Measurements from ENCODE around the gene PRKAG3.
"Not testable (repeated sequence)": the region's sequence is repeated elsewhere in the genome, so short reads cannot be mapped to it uniquely, and the experiment has no call there.

PRKAG3 gene

DNA sequence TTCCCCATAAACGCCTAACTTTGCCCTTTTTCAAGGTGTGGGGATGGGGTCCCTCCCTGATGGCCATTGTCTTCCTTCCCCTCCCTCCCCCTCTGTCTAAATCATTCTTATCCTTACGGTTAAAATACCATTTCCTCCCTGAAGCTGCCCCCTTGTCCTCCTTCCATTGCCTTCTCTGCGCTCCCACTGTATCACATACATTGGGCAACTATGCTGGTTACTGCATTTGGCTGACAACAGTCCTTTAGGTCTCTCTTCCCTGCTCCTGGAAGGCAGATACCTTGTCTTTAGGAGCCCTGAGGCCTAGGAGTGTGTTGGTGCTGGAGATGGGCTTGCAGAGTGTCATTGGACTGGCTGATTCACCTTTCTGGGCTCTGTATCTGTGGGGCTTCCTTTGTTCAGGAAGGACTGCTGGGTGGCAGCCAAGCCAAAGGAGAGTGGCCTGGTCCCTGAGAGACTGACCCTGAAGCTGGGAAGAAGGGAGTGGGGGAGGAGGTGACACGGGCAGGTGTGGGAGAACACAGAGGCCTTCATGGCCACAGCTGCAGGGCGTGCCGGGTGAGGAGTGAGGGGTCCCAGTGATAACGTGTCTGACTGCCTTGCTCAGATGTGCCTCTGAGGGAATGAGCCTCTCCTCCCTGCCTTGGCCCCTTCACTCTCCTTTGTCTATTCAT is 30.2 kb upstream of the PRKAG3 start:
- no peak for DNase-seq (ENCODE audit: low spot score)

DNA sequence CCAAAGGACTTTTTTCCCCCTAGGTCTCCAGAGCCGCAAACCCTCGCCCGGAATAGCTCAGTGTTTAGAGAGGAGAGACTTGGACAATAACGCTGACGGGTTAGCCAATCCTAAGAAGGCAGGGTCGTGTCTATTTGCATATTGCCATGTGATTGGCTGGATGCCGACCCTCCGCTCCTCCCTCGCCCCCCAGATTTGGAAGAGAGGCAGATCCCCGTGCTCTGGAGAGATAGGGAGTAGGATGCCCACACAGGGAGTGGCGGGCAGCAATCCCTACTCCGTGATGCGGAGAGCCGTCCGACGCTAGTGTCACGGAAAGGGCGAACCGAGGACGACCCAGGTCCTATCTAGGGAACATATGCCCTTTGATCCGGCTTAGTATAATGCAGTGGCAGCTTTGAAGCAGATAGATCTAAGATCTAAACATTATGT is 29.4 kb upstream of the PRKAG3 start:
- no peak for DNase-seq (ENCODE audit: low spot score)

- DNase-seq (ENCODE audit: low spot score) = no peak
Observed at GRCh38 chr2:218859988-218860831, 28.6 kb upstream of the PRKAG3 start.

- no peak for DNase-seq (ENCODE audit: low spot score)
Observed at GRCh38 chr2:218859556-218859987, 28.0 kb upstream of the PRKAG3 start, which contains the start of gene WNT6. Gene WNT6, plus strand, starts transcription at chr2:218859805. Its CDS starts 233 bp downstream, at chr2:218860038.

- no peak for DNase-seq (ENCODE audit: low spot score)
Observed at GRCh38 chr2:218858671-218859555, 27.3 kb upstream of the PRKAG3 start.

- DNase-seq (ENCODE audit: low spot score) = no peak
Observed at GRCh38 chr2:218858138-218858445, 26.5 kb upstream of the PRKAG3 start.

DNA sequence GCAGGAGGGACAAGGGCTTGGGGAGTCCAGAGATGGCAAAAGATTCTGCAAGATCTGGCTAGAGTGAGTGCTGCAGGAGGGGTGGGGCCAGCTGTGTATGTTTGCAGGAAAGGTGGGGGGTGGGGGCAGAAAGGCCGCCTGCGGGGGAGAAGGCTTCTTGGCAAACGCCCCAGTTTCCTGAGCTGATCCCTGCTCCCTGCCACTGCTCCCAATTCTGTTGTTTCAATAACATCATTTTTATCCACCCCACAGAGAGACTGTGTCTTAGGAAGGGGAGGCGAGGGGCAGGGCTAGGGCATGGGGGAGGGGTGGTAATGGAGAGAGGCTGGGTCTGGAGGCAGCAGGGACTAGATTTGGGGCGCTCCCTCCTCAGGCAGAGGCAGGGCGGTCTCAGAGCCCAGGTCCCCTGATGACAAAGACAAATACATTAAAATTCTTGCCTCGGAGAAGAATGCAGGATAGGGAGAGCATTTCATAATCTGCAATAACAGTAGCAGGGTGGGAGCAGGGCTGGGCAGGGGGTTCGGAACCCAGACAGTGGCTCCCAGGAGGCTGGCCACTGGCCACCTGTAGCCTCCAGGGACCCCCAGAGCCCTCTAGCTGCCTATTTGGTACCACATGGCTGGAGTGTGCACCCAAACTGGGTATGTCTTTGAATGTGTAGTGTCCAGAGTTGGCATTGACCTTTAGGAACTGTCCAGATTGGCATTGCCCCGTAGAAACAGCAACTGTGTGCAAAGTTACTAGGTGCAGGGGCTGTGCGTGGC is 26.0 kb upstream of the PRKAG3 start:
- no peak for DNase-seq (ENCODE audit: low spot score)

GRCh38 chr2:218856896-218857243 is 25.3 kb upstream of the PRKAG3 start:
- no peak for DNase-seq (ENCODE audit: low spot score)

DNA sequence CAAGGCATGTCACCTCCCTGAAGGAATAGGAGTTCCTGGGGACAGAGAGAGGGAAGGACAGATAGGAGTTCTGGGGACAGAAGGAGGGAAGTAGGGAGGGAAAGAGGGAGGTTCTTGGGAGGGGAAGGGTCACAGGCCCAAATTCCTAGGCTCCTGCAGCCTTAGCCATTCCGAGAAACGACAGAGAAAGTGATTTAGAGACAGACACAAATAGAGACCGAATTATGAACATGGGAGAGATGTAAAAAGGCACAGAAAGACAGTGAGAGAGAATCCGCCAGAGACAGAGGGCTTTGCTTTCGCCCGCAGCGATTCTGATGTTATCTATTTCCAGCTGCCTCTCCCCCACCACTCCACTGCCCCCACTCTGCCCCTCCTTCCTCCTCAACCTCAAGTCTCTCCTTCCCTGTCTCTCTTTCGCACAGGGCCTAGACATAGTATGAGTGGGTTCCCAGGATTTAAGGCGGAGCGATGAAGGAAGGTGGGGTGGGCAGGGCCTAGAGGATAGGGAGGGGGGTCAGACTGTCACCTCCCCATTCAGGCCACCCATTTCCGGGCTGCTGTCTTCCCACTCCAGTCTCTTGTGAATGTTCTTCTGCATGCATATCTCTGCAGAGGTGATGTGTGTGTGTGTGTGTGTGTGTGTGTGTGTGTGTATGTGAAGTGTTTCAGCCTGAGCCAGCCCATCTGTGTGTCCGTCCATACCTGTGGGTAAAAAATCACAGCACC is 24.7 kb upstream of the PRKAG3 start:
- DNase-seq (ENCODE audit: low spot score) = no peak

- DNase-seq (ENCODE audit: low spot score) = no peak
Observed at GRCh38 chr2:218855305-218856166, 23.9 kb upstream of the PRKAG3 start.

GRCh38 chr2:218854860-218855259 is 23.3 kb upstream of the PRKAG3 start:
- DNase-seq (ENCODE audit: low spot score) = no peak

DNA sequence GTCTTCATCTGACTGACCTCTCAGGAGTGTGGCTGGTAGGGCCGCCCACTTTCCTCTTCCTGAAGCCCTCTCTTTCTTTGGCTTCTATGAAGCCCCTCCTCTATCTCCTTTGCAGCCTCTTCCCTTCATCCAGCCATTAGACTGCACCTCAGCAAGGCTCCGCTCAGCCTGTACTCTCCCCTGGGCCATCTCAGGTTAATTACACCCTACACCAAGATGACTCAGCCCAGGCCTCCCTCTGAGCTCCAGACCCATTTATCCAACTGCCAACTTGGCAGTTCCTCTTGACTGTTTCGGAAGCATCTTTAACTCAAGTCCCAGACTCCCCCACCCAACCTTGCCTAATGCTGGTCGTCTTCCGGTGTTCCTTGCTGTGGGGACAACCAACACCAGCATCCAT is 22.2 kb upstream of the PRKAG3 start:
- no peak for DNase-seq (ENCODE audit: low spot score)

GRCh38 chr2:218852911-218853667 is 21.5 kb upstream of the PRKAG3 start:
- DNase-seq (ENCODE audit: low spot score) = peak; percentile 63

DNA sequence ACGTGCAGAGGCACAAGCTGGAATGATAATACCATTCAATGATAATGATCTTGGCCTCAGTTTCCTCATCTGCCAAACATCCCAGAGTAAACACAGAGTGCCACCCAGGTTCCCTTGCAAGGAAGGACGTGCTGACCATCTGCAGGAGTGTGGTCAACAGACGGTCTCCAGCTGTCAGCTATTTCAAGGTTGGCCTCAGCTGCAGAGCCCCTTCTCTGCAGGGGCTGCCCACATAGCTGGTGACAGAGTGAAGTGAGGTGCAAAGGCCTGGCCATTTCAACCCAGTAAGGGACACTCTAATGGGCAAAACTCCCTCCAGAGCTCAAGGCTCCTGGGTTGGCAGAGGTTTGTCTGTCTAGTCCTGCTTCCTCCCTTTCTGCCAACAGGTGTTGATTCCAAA is 19.7 kb upstream of the PRKAG3 start:
- DNase-seq (ENCODE audit: low spot score) = no peak

DNA sequence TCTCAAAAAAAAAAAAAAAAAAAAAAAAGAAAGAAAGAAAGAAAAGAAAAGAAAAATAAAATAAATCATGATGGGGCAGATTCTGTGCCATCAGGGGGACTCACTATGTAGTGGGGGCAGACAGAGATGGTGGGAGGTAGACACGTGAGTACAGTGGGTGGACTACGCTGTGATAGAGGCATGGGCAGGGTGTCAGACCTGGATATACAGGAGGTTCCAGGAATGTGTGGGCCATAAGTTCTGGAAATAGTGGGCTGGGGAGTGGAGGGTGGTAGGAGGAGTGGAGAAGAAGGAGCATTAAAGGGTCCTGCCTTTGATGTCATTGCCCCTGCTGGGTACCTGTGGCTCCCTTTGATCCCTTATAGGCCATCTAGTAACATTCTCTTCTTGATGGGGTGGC is 19.2 kb upstream of the PRKAG3 start:
- DNase-seq (ENCODE audit: low spot score) = no peak

DNA sequence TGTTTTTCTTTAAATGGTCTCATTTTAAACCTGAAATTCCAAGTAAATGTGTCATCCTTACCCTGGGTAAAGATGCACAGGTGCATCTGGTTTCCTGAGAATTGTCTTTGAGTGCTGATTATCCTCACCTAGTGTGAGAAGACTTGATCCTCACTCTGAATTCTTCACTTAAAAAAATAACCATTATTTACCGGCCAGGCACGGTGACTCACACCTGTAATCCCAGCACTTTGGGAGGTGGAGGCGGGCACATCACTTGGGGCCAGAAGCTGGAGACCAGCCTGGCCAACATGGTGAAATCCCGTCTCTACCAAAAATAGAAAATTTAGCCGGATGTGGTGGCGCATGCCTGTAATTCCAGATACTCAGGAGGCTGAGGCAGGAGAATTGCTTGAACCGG is 18.1 kb upstream of the PRKAG3 start:
- no peak for DNase-seq (ENCODE audit: low spot score)

DNA sequence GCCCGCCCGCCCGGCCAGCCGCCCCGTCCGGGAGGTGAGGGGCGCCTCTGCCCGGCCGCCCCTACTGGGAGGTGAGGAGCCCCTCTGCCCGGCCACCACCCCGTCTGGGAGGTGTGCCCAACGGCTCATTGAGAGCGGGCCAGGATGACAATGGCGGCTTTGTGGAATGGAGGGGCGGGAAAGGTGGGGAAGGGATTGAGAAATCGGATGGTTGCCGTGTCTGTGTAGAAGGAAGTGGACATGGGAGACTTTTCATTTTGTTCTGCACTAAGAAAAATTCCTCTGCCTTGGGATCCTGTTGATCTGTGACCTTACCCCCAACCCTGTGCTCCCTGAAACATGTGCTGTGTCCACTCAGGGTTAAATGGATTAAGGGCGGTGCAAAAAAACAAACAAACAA is 15.4 kb upstream of the PRKAG3 start:
- not testable (repeated sequence) for DNase-seq (ENCODE audit: low spot score)

GRCh38 chr2:218844334-218844733 is 12.7 kb upstream of the PRKAG3 start:
- DNase-seq (ENCODE audit: low spot score) = not testable (repeated sequence)

DNA sequence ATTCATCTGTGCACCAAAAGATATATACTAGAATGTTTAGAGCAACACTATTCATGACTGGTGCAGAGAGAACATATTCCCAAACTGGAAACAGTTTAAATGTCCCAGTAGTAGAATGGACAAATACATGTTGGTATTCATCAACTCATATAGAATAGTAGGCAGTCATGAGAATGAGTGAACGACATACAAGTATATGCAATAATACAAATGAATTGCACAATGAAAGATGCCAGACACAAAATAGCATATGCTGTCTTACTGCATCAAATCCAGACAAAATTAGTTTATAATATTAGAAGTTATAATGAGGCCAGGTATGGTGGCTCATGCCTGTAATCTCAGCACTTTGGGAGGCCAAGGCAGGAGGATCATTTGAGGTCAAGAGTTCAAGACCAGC is 8.3 kb upstream of the PRKAG3 start:
- DNase-seq (ENCODE audit: low spot score) = no peak
